ENCODE measurements around the gene RBM24. TPM values are rescaled to one million over a fixed set of nuclear protein-coding genes. Genes with fewer than 3 reads are reported as not detected.

Gene RBM24
- total RNA-seq (2022) (0.47 and 1.1 TPM in 2 replicates), Bru-seq, nascent RNA (percentile 25 among the genes with signal in this experiment), BruChase-seq, experiment 1, labeled RNA remaining after a 6-hour chase (percentile 37 among the genes with signal in this experiment), BruChase-seq, experiment 2, labeled RNA remaining after a 2-hour chase (percentile 23 among the genes with signal in this experiment)
- long read RNA-seq, partial matches to known transcripts = 0 of 2 reads
- long read RNA-seq, other reads (novel, unspliced or antisense) = 1 of 2 reads

GRCh38 chr6:17281100-17281496 is at the start of gene RBM24:
Gene RBM24 (plus strand): TSS chr6:17281361. CDS start chr6:17281582, 221 bp downstream.
- Mint-ChIP-seq H3K27me3 (ENCODE audit: unreplicated experiment) (no peaks in the 10 kb centered on the region), H3K4me1 (ENCODE audit: low read depth, unreplicated experiment) (peaks cover 13% of the 10 kb centered on the region), H3K36me3 (ENCODE audit: insufficient read depth, unreplicated experiment) (peaks cover 11% of the 10 kb centered on the region), H3K27ac (ENCODE audit: unreplicated experiment) (no peak within 1 kb of the TSS), H3K4me3 (ENCODE audit: low read depth, unreplicated experiment) (peak within 1 kb of the TSS; percentile 84), H3K9me3 (ENCODE audit: low read depth, unreplicated experiment) (no peaks in the 10 kb centered on the region)
- peak; percentile 76 for DNase-seq
- BruUV-seq (replicated peaks) = no TSS peak
- TF ChIP-seq CTCF (IDR thresholded peaks at IDR 0.05; ENCODE audit: unreplicated experiment) = peak; percentile 20
- intact Hi-C loops (cut with micrococcal nuclease; ENCODE audit: unreplicated experiment) = loop anchor here (5.0 to 10.0 kb wide), 3 partner anchors 71 to 301 kb away; partner anchors contain the start of gene CAP2
- CTCF ChIA-PET = no interaction called here

- no TSS peak for BruUV-seq (replicated peaks)
- Mint-ChIP-seq H3K4me1 (ENCODE audit: low read depth, unreplicated experiment) (no peaks in the 10 kb centered on the region), H3K36me3 (ENCODE audit: insufficient read depth, unreplicated experiment) (no peaks in the 10 kb centered on the region), H3K4me3 (ENCODE audit: low read depth, unreplicated experiment) (no peak overlapping the region), H3K9me3 (ENCODE audit: low read depth, unreplicated experiment) (no peaks in the 10 kb centered on the region), H3K27me3 (ENCODE audit: unreplicated experiment) (no peaks in the 10 kb centered on the region), H3K27ac (ENCODE audit: unreplicated experiment) (no peak overlapping the region)
- DNase-seq = no peak
- TF ChIP-seq CTCF (IDR thresholded peaks at IDR 0.05; ENCODE audit: unreplicated experiment) = no peak
- CTCF ChIA-PET = interaction anchor here (0.7 kb wide), 1 partner anchor 298 kb away, joined by 6 read pairs; no protein-coding TSS in a partner anchor
- intact Hi-C loops (cut with micrococcal nuclease; ENCODE audit: unreplicated experiment) = no loop called here
Observed at GRCh38 chr6:17233531-17233930, 47.6 kb upstream of the RBM24 start.

- no TSS peak for BruUV-seq (replicated peaks)
- CTCF ChIA-PET = no interaction called here
- intact Hi-C loops (cut with micrococcal nuclease; ENCODE audit: unreplicated experiment) = no loop called here
- Mint-ChIP-seq H3K36me3 (ENCODE audit: insufficient read depth, unreplicated experiment) (no peaks in the 10 kb centered on the region), H3K4me1 (ENCODE audit: low read depth, unreplicated experiment) (no peaks in the 10 kb centered on the region), H3K27me3 (ENCODE audit: unreplicated experiment) (no peaks in the 10 kb centered on the region), H3K27ac (ENCODE audit: unreplicated experiment) (no peak overlapping the region), H3K4me3 (ENCODE audit: low read depth, unreplicated experiment) (no peak overlapping the region), H3K9me3 (ENCODE audit: low read depth, unreplicated experiment) (no peaks in the 10 kb centered on the region)
- no peak for DNase-seq
- no peak for TF ChIP-seq CTCF (IDR thresholded peaks at IDR 0.05; ENCODE audit: unreplicated experiment)
Observed at GRCh38 chr6:17237246-17237645, 43.9 kb upstream of the RBM24 start.

GRCh38 chr6:17239260-17239659 is 41.9 kb upstream of the RBM24 start:
- Mint-ChIP-seq H3K36me3 (ENCODE audit: insufficient read depth, unreplicated experiment) (no peaks in the 10 kb centered on the region), H3K4me1 (ENCODE audit: low read depth, unreplicated experiment) (no peaks in the 10 kb centered on the region), H3K9me3 (ENCODE audit: low read depth, unreplicated experiment) (no peaks in the 10 kb centered on the region), H3K4me3 (ENCODE audit: low read depth, unreplicated experiment) (no peak overlapping the region), H3K27me3 (ENCODE audit: unreplicated experiment) (peaks cover under 1% of the 10 kb centered on the region), H3K27ac (ENCODE audit: unreplicated experiment) (no peak overlapping the region)
- TF ChIP-seq CTCF (IDR thresholded peaks at IDR 0.05; ENCODE audit: unreplicated experiment) = no peak
- no peak for DNase-seq
- CTCF ChIA-PET = no interaction called here
- no TSS peak for BruUV-seq (replicated peaks)
- intact Hi-C loops (cut with micrococcal nuclease; ENCODE audit: unreplicated experiment) = no loop called here

Data from Calu3 (cell line).